Adrenal gland (tissue), 5 donors: Measurements from ENCODE around the gene ADORA1.

Source experiments
- CTCF ChIP-seq, 6 experiments: fragments of 450-650 bp in 4 of 6; fragments of 200-600 bp in 2 of 6; sonication (generic) in 1 of 6; IDR thresholded peaks; 1 replicate in 5 of 6; 2 replicates in 1 of 6; pipeline versions ENCODE4 v1.5.1 to v1.8.0; 2016 to 2021; ENCODE audit warnings: antibody characterized with exemption in 6 of 6, mild to moderate bottlenecking in 2 of 6, moderate library complexity in 1 of 6
- POLR2A ChIP-seq, 2 donors: fragments of 450-650 bp; IDR thresholded peaks; one replicate each; pipeline ENCODE4 v1.6.1; 2017; ENCODE audit warnings: antibody characterized with exemption in 2 of 2, mild to moderate bottlenecking in 2 of 2, moderate library complexity in 1 of 2
- donor health status: DM: no; HTN: no; CAD: no.

- TF ChIP-seq CTCF (IDR thresholded peaks at IDR 0.05) (no peak), POLR2A (IDR thresholded peaks at IDR 0.05) (no peak)
Measured at GRCh38 chr1:203146042-203146369, 18.5 kb downstream of the ADORA1 start.
